ENCODE results near the gene NGRN. TPM values are rescaled to one million over a fixed set of nuclear protein-coding genes. Genes with fewer than 3 reads are reported as not detected.
"Not testable (repeated sequence)": the region's sequence is repeated elsewhere in the genome, so short reads cannot be mapped to it uniquely, and the experiment has no call there.

NGRN gene
- total and polyA plus RNA-seq, 7 donors, result 188 to 298 (median 212) TPM

- Histone ChIP-seq H3K4me3 (no peak overlapping the region), H3K36me3 (ENCODE audit: insufficient read depth in 1 of 2, low read depth in 1 of 2) (no peaks in the 10 kb centered on the region), H3K27ac (no peak overlapping the region), H3K9me3 (no peaks in the 10 kb centered on the region), H3K4me1 (no peaks in the 10 kb centered on the region), H3K27me3 (ENCODE audit: insufficient read depth in 3 of 3, low read length in 2 of 3) (no peaks in the 10 kb centered on the region)
- TF ChIP-seq CTCF (IDR thresholded peaks at IDR 0.05), result no peak
- WGBS, 3 donors, result 62 to 76% (median 64%) methylated on average over 3 to 6 of the region's 6 CpGs
- intact Hi-C loops (cut with DNase I), result no loop called here
- DNase-seq (no peak), ATAC-seq (no peak)
These were observed 28.7 kb downstream of the NGRN start for GRCh38 chr15:90294159-90294558.

- DNase-seq (no peak), ATAC-seq (peak in 1 of 4 donors; percentile 27)
- no peaks in the 10 kb centered on the region for H3K36me3 ChIP-seq (ENCODE audit: insufficient read depth in 1 of 2, low read depth in 1 of 2)
- H3K27ac ChIP-seq, result no peak overlapping the region
- TF ChIP-seq CTCF (IDR thresholded peaks at IDR 0.05), result no peak
- WGBS, 3 donors, result 56 to 60% (median 56%) methylated on average over 16 of the region's 16 CpGs
- intact Hi-C loops (cut with DNase I), result no loop called here
- H3K9me3 ChIP-seq, result no peaks in the 10 kb centered on the region
- H3K4me1 ChIP-seq, result no peaks in the 10 kb centered on the region
- H3K4me3 ChIP-seq, result no peak overlapping the region
- H3K27me3 ChIP-seq (ENCODE audit: insufficient read depth in 3 of 3, low read length in 2 of 3), result no peaks in the 10 kb centered on the region
These were observed 29.3 kb downstream of the NGRN start for GRCh38 chr15:90294601-90295269.

GRCh38 chr15:90295270-90295648 lies 29.8 kb downstream of the NGRN start:
- no peak overlapping the region for H3K27ac ChIP-seq
- DNase-seq (no peak), ATAC-seq (no peak)
- no peak overlapping the region for H3K4me3 ChIP-seq
- no peaks in the 10 kb centered on the region for H3K4me1 ChIP-seq
- no peak for TF ChIP-seq CTCF (IDR thresholded peaks at IDR 0.05)
- 59 to 66% (median 62%) methylated on average over 10 of the region's 10 CpGs for WGBS, 3 donors
- no peaks in the 10 kb centered on the region for H3K36me3 ChIP-seq (ENCODE audit: insufficient read depth in 1 of 2, low read depth in 1 of 2)
- H3K9me3 ChIP-seq, result no peaks in the 10 kb centered on the region
- no peaks in the 10 kb centered on the region for H3K27me3 ChIP-seq (ENCODE audit: insufficient read depth in 3 of 3, low read length in 2 of 3)
- intact Hi-C loops (cut with DNase I), result no loop called here

GRCh38 chr15:90296316-90296884 lies 30.9 kb downstream of the NGRN start:
- H3K4me1 ChIP-seq; intact Hi-C loops (cut with DNase I); H3K9me3 ChIP-seq; ATAC-seq; DNase-seq; H3K36me3 ChIP-seq (ENCODE audit: insufficient read depth in 1 of 2, low read depth in 1 of 2); H3K27me3 ChIP-seq (ENCODE audit: insufficient read depth in 3 of 3, low read length in 2 of 3); H3K4me3 ChIP-seq: not testable (repeated sequence)
- WGBS, 3 donors, result 58 to 69% (median 67%) methylated on average over 4 of the region's 4 CpGs
- H3K27ac ChIP-seq, result peak overlapping the region; percentile 16

GRCh38 chr15:90297021-90297420 lies 31.5 kb downstream of the NGRN start:
- ATAC-seq, result no peak
- Histone ChIP-seq H3K27ac (peak overlapping the region; percentile 16), H3K4me1 (no peaks in the 10 kb centered on the region), H3K9me3 (no peaks in the 10 kb centered on the region), H3K4me3 (no peak overlapping the region), H3K27me3 (ENCODE audit: insufficient read depth in 3 of 3, low read length in 2 of 3) (no peaks in the 10 kb centered on the region), H3K36me3 (ENCODE audit: insufficient read depth in 1 of 2, low read depth in 1 of 2) (no peaks in the 10 kb centered on the region)
- intact Hi-C loops (cut with DNase I), result no loop called here
- no peak for DNase-seq
- 92 to 97% (median 97%) methylated on average over 4 of the region's 4 CpGs for WGBS, 3 donors
- no peak for TF ChIP-seq CTCF (IDR thresholded peaks at IDR 0.05)

Data from psoas muscle (tissue), 8 donors.